Central memory CD8-positive, alpha-beta T cell (primary cell): ENCODE results near the gene DLX4.

Source experiments
- ATAC-seq: fragments of 150-1000 bp; cut with Tn5 transposase; replicated peaks from 2 replicates; pipeline ENCODE4 v1.10.0; 2022; ENCODE audit warnings: mild to moderate bottlenecking, moderate FRiP score, moderate number of reproducible peaks; ENCODE audit not compliant: poor library complexity, severe bottlenecking; ENCODE audit errors: extremely low read depth
- DNase-seq, 2 donors: peaks; one replicate each; pipeline ENCODE4 v3.0.0; 2021; ENCODE audit warnings: low spot score in 2 of 2
- H3K27ac Mint-ChIP-seq: one replicate; pipeline ENCODE4 v1.8.0; 2022; ENCODE audit warnings: low read depth, mild to moderate bottlenecking, moderate library complexity, mixed read lengths
- H3K27me3 Mint-ChIP-seq: one replicate; pipeline ENCODE4 v1.8.0; 2022; ENCODE audit warnings: mixed read lengths
- H3K36me3 Mint-ChIP-seq: one replicate; pipeline ENCODE4 v1.8.0; 2022; ENCODE audit warnings: mild to moderate bottlenecking, moderate library complexity, mixed read lengths; ENCODE audit not compliant: insufficient read depth
- H3K4me1 Mint-ChIP-seq: one replicate; pipeline ENCODE4 v1.8.0; 2022; ENCODE audit warnings: mixed read lengths
- H3K4me3 Mint-ChIP-seq: one replicate; pipeline ENCODE4 v1.8.0; 2022; ENCODE audit warnings: mild to moderate bottlenecking, moderate library complexity, mixed read lengths
- H3K9me3 Mint-ChIP-seq: one replicate; pipeline ENCODE4 v1.8.0; 2022; ENCODE audit warnings: mixed read lengths

Gene DLX4

GRCh38 chr17:49966767-49967166 is 2.2 kb upstream of the DLX4 start:
- Mint-ChIP-seq H3K4me1 (peaks cover 49% of the 10 kb centered on the region), H3K27ac (no peak overlapping the region), H3K36me3 (peaks cover 13% of the 10 kb centered on the region), H3K4me3 (no peak overlapping the region), H3K9me3 (no peaks in the 10 kb centered on the region), H3K27me3 (peaks cover 91% of the 10 kb centered on the region)
- DNase-seq (no peak), ATAC-seq (no peak)

DNA sequence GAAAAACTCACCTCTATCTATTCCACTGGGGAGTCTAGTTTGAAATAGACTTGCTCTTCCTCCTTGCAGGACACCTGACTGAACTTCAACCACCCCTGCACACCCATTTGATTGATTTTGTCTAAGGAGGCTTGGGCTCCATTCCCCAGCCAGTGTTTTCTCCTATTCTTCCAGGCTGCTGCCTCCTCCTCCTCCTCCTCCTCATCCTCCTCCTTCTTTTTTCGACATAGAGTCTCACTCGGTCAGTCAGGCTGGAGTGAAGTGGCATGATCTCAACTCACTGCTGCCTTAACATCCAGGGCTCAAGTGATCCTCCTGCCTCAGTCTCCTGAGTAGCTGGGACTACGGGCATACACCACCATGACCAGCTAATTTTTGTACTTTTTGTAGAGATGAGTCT is 1.8 kb upstream of the DLX4 start:
- Mint-ChIP-seq H3K4me1 (peaks cover 49% of the 10 kb centered on the region), H3K27me3 (peaks cover 91% of the 10 kb centered on the region), H3K36me3 (peaks cover 13% of the 10 kb centered on the region), H3K27ac (no peak overlapping the region), H3K9me3 (no peaks in the 10 kb centered on the region), H3K4me3 (no peak overlapping the region)
- ATAC-seq (no peak), DNase-seq (no peak)

DNA sequence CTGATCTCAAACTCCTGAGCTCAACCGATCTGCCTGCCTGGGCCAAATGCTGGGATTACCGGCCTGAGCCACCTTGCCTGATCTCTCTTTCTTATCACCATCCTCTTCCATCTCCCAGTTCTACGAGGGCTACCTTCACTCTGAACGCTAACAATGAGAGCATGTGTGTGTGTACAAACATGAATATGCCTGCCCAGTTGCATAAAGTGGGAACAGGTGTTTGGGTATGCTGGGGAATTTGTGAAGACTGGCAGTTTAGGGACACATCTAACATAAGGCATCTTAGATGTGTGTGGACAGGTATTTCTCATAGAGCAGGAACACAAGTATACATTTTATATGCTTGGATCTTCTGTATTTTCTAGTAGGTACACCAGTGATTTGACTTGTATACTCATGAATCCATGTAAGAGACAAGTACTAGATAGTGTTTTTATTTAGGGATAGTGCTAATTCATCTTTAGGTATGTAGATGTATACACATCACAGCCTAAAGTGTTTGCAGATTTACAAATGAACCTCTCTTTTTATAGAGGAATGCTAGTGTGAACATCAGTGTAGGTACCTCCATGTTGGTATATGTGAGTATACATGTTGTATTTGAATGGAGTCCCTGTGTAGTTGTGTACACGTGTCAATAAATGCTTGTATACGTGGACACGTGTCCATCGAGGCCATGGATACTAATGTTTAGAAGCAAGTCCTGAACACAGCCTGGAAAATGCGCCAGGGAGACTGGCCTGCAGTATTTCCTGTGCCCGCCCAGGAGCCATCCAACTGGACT is 1.2 kb upstream of the DLX4 start:
- Mint-ChIP-seq H3K4me1 (peaks cover 49% of the 10 kb centered on the region), H3K27me3 (peaks cover 91% of the 10 kb centered on the region), H3K27ac (no peak overlapping the region), H3K9me3 (no peaks in the 10 kb centered on the region), H3K36me3 (peaks cover 13% of the 10 kb centered on the region), H3K4me3 (peak overlapping the region; percentile 85)
- DNase-seq (no peak), ATAC-seq (no peak)

GRCh38 chr17:49968405-49969133 is 421 bp upstream of the DLX4 start:
- peaks cover 91% of the 10 kb centered on the region for H3K27me3 Mint-ChIP-seq
- peaks cover 13% of the 10 kb centered on the region for H3K36me3 Mint-ChIP-seq
- H3K9me3 Mint-ChIP-seq, result no peaks in the 10 kb centered on the region
- peak; percentile 46 to 55 for DNase-seq
- peak overlapping the region; percentile 85 for H3K4me3 Mint-ChIP-seq
- peaks cover 44% of the 10 kb centered on the region for H3K4me1 Mint-ChIP-seq
- peak; percentile 84 for ATAC-seq
- H3K27ac Mint-ChIP-seq, result no peak overlapping the region

- Mint-ChIP-seq H3K27ac (peak overlapping the region; percentile 63), H3K36me3 (peaks cover 11% of the 10 kb centered on the region), H3K27me3 (peaks cover 91% of the 10 kb centered on the region), H3K4me1 (peaks cover 31% of the 10 kb centered on the region), H3K9me3 (no peaks in the 10 kb centered on the region), H3K4me3 (peak overlapping the region; percentile 85)
- DNase-seq (no peak), ATAC-seq (no peak)
Observed at GRCh38 chr17:49969795-49970389, 902 bp downstream of the DLX4 start.

DNA sequence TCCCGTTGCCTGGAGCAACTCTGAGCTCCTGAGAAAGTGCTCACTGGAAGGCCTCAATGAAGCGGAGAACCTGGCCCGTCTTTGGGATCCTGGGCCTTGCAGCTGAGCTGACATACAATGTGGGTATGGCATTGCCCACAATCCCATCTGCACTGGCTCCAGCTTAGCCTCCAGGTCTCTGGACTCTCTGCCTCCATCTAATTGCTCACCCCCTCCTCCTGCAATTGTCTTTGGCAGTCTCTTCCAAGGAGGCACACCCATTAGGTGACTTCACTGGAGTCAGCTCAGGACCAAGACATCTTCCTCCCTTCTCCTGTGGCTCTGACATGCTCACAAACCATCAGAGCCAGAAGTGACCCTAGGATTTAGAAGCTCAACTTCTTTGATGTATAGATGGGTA is 1.5 kb downstream of the DLX4 start:
- Mint-ChIP-seq H3K27me3 (peaks cover 91% of the 10 kb centered on the region), H3K36me3 (peaks cover 8% of the 10 kb centered on the region), H3K4me1 (peaks cover 26% of the 10 kb centered on the region), H3K4me3 (peak overlapping the region; percentile 85), H3K9me3 (no peaks in the 10 kb centered on the region), H3K27ac (no peak overlapping the region)
- no peak for ATAC-seq
- DNase-seq, result no peak

DNA sequence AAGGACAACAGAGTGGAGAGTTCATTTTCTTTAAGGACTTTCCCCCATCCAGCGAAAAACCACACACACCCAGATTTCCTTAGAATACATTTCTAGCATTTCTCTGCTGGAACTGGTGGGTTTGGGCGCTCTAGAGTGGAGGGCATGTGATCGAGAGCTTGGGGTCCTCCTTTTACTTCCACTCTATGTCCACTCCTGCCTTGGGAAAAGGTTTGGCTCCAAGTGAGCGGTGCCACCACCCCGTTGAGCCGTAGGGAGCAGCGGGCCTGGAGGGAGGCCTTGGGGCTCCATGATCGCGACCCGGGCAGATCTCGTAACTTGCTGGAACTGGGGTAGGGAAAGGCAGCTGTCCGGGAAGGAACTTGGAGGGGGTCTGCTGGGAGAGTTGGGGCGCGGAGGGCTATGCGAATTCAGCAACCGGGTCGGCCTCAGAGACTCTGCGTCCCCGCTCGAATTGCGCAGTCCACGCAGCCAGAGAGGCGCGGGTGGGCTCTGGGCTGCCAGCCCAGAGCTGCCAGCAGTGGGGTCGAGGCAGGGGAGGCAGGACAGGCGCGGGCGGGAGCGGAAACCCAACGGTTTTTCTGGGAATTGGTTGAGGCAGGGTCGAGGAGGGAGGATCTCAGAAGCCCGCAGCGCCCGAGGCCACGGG is 2.3 kb downstream of the DLX4 start:
- ATAC-seq (no peak), DNase-seq (no peak)
- Mint-ChIP-seq H3K27me3 (peaks cover 91% of the 10 kb centered on the region), H3K9me3 (no peaks in the 10 kb centered on the region), H3K27ac (no peak overlapping the region), H3K36me3 (peaks cover 5% of the 10 kb centered on the region), H3K4me1 (peaks cover 26% of the 10 kb centered on the region), H3K4me3 (peak overlapping the region; percentile 40)

- Mint-ChIP-seq H3K4me1 (peaks cover 26% of the 10 kb centered on the region), H3K27ac (no peak overlapping the region), H3K27me3 (peaks cover 91% of the 10 kb centered on the region), H3K36me3 (peaks cover 5% of the 10 kb centered on the region), H3K9me3 (no peaks in the 10 kb centered on the region), H3K4me3 (peak overlapping the region; percentile 40)
- DNase-seq (no peak), ATAC-seq (no peak)
Observed at GRCh38 chr17:49971848-49972485, 3.0 kb downstream of the DLX4 start.

DNA sequence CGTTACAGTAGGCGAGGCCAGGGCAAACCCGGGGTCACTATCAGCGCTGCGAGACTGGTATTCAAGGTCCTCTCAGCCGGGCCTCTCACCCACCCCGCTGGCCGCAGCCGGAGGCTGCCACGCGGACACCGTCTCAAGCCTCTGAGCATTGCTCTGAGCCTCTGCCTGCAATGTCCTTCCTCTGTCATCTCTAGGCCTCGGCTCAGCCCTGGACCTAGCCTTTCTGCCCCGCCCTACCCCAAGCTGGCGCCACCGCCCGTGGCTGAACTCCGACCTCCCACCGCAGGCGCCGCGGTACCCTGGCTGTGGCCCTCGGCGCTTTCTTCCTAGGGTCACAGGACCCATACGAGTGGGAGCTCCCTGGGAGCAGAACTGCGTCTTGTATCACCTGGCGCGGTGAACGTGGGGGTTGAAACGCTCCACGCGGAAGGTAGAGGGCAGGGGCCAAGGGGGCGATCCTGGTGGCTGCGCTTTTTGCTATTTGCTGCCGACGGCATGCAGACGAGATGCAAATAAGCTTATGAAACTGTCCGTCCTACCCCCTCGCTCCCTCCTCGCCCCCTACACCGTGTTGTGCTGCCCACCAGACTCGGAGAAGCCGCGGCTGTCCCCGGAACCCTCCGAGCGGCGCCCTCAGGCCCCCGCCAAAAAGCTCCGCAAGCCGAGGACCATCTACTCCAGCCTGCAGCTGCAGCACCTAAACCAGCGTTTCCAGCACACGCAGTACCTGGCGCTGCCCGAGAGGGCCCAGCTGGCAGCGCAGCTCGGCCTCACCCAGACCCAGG is 3.7 kb downstream of the DLX4 start:
- peaks cover 91% of the 10 kb centered on the region for H3K27me3 Mint-ChIP-seq
- peaks cover 3% of the 10 kb centered on the region for H3K36me3 Mint-ChIP-seq
- H3K4me3 Mint-ChIP-seq, result peak overlapping the region; percentile 25
- no peak for ATAC-seq
- H3K27ac Mint-ChIP-seq, result no peak overlapping the region
- H3K9me3 Mint-ChIP-seq, result no peaks in the 10 kb centered on the region
- DNase-seq, result no peak
- peaks cover 20% of the 10 kb centered on the region for H3K4me1 Mint-ChIP-seq

DNA sequence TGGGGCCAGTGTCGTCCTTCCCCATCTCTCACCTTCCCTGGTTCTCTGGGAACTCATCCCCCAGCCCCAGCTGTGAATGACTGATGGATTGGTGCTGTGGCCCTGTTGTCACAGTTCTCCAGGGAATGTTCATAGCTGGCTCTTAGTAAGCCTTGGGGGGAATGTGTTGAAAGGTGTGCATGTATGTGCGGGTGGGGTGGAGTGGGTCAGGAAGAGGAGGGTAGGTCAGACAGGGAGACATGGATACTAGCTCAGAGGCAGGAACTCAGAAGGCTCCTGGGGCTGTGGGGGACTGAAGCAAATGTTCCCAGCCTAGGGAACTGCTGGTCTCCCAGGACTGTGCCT is 4.3 kb downstream of the DLX4 start:
- peaks cover 93% of the 10 kb centered on the region for H3K27me3 Mint-ChIP-seq
- no peak overlapping the region for H3K27ac Mint-ChIP-seq
- no peaks in the 10 kb centered on the region for H3K9me3 Mint-ChIP-seq
- ATAC-seq (no peak), DNase-seq (no peak)
- H3K4me3 Mint-ChIP-seq, result peak overlapping the region; percentile 25
- peaks cover 18% of the 10 kb centered on the region for H3K4me1 Mint-ChIP-seq
- H3K36me3 Mint-ChIP-seq, result peaks cover 2% of the 10 kb centered on the region

DNA sequence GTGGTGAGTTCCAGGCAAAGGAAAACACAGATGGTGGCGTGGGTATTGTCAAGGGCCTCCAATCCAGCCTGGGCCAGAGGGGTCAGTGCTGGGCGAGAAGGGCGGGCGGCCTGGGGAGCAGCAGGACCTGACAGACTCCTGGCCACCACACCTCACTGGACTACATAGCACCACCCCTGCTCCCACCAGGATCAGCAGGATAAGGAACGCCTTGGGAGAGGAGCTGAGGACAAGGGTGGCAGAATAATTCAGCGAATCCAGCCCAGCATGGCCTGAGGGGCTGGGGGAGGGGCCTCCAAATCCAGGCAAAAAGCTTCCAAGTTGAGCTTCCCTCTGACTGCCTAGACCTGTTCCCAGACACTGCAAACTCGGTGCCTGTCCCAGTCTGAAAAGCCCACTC is 6.5 kb downstream of the DLX4 start:
- H3K4me3 Mint-ChIP-seq, result no peak overlapping the region
- peaks cover 100% of the 10 kb centered on the region for H3K27me3 Mint-ChIP-seq
- DNase-seq, result no peak
- H3K36me3 Mint-ChIP-seq, result no peaks in the 10 kb centered on the region
- H3K4me1 Mint-ChIP-seq, result peaks cover 7% of the 10 kb centered on the region
- ATAC-seq, result no peak
- no peak overlapping the region for H3K27ac Mint-ChIP-seq
- H3K9me3 Mint-ChIP-seq, result no peaks in the 10 kb centered on the region
